ENCODE data around the gene TMEM168. TPM values are rescaled to one million over a fixed set of nuclear protein-coding genes. Genes with fewer than 3 reads are reported as not detected.

TMEM168 gene
- total and polyA plus RNA-seq, 2 donors (not counting 3 experiments of a cell fraction or from before 2014, with no cell fraction given) = 23.4 to 24.4 TPM

DNA sequence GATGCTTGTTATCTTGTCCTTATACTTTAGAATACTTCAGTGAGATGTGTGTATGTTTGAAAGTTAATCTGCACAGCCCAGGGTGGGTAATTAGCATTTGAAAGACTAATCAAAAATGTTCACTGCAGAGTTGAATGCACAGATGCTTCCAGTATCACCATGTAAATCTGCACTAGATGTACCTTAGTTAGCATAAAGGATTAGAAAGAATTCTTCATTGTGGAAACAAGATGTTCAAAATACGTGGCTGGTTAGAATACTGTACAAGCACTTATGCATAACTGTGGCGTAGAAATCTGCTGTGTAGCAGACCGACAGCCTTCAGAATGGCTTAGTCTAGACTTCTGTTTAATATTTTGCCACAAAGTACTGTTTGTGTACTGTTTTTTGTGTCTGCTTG, 2.2 kb upstream of the TMEM168 start:
- no peak overlapping the region for H2AFZ ChIP-seq (ENCODE audit: low read depth, low read length)
- intact Hi-C loops (cut with micrococcal nuclease) = no loop called here
- no peaks in the 10 kb centered on the region for H3K27me3 ChIP-seq (ENCODE audit: control insufficient read depth in 2 of 2, insufficient read depth in 2 of 2, low read length in 2 of 2)
- POLR2A ChIA-PET = no interaction called here
- no peak overlapping the region for H3K4me3 ChIP-seq (replicated peaks in 1 of 3; ENCODE audit: insufficient read depth in 1 of 3, low read depth in 1 of 3, low read length in 3 of 3)
- no peaks in the 10 kb centered on the region for H3K9me3 ChIP-seq (replicated peaks; ENCODE audit: control insufficient read depth, insufficient read depth, low read length)
- no peak overlapping the region for H3K27ac ChIP-seq (ENCODE audit: insufficient read depth, low read depth, low read length)
- TF ChIP-seq GATA2 (IDR thresholded peaks at IDR 0.05; ENCODE audit: insufficient read depth, insufficient read length, low read depth, low read length) (no peak), EZH2 (IDR thresholded peaks at IDR 0.05; ENCODE audit: borderline replicate concordance, low read depth, low read length, severe bottlenecking) (no peak), MYC (IDR thresholded peaks at IDR 0.05; ENCODE audit: low read depth, low read length) (no peak), FOS (IDR thresholded peaks at IDR 0.05; ENCODE audit: borderline replicate concordance, insufficient read depth, low read length) (no peak), POLR2A (IDR thresholded peaks at IDR 0.05; ENCODE audit: low read depth, low read length) (no peak)
- TF ChIP-seq, protein P1, sequence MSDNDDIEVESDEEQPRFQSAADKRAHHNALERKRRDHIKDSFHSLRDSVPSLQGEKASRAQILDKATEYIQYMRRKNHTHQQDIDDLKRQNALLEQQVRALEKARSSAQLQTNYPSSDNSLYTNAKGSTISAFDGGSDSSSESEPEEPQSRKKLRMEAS (IDR thresholded peaks at IDR 0.05; ENCODE audit: insufficient read depth, insufficient read length) = no peak
- TF ChIP-seq, protein P2, sequence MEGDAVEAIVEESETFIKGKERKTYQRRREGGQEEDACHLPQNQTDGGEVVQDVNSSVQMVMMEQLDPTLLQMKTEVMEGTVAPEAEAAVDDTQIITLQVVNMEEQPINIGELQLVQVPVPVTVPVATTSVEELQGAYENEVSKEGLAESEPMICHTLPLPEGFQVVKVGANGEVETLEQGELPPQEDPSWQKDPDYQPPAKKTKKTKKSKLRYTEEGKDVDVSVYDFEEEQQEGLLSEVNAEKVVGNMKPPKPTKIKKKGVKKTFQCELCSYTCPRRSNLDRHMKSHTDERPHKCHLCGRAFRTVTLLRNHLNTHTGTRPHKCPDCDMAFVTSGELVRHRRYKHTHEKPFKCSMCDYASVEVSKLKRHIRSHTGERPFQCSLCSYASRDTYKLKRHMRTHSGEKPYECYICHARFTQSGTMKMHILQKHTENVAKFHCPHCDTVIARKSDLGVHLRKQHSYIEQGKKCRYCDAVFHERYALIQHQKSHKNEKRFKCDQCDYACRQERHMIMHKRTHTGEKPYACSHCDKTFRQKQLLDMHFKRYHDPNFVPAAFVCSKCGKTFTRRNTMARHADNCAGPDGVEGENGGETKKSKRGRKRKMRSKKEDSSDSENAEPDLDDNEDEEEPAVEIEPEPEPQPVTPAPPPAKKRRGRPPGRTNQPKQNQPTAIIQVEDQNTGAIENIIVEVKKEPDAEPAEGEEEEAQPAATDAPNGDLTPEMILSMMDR (IDR thresholded peaks at IDR 0.05; ENCODE audit: extremely low read depth in 1 of 2, insufficient read depth in 1 of 2, low read depth in 1 of 2, low read length in 2 of 2) = no peak
- H3K4me2 ChIP-seq (ENCODE audit: insufficient read depth, low read length) = no peak overlapping the region
- H3K9me1 ChIP-seq (replicated peaks; ENCODE audit: control insufficient read depth, extremely low read depth, insufficient read depth, low read length) = peaks cover 6% of the 10 kb centered on the region
- no TSS peak for BruUV-seq (replicated peaks)
- dilution Hi-C loops (cut with MboI; ENCODE audit: extremely low pct_ligation_motif_present, low sequenced_read_pairs) = no loop called here
- H4K20me1 ChIP-seq (replicated peaks; ENCODE audit: control insufficient read depth, extremely low read depth, insufficient read depth, low read length) = no peaks in the 10 kb centered on the region
- H3K9ac ChIP-seq (replicated peaks; ENCODE audit: extremely low read depth, insufficient read depth, low read length) = no peak overlapping the region
- FAIRE-seq (no peak), DNase-seq (ENCODE audit: low read depth, low spot score) (no peak)
- peaks cover 17% of the 10 kb centered on the region for H3K79me2 ChIP-seq (ENCODE audit: control insufficient read depth, insufficient read depth, low read length)
- peaks cover 18% of the 10 kb centered on the region for H3K4me1 ChIP-seq (ENCODE audit: control insufficient read depth, extremely low read depth, insufficient read depth, low read length)
- CTCF ChIA-PET = no interaction called here
- H3K36me3 ChIP-seq (ENCODE audit: control insufficient read depth in 2 of 2, extremely low read depth in 1 of 2, insufficient read depth in 2 of 2, low read length in 2 of 2) = no peaks in the 10 kb centered on the region

Data from endothelial cell of umbilical vein (primary cell).